Activated T-cell treated with anti-CD3 and anti-CD28 coated beads, Interleukin-2, amount 50 U/mL, for 72 hours (primary cell): ENCODE data around the gene VWDE. TPM values are rescaled to one million over a fixed set of nuclear protein-coding genes. Genes with fewer than 3 reads are reported as not detected.

Experiments
- ATAC-seq, 2 donors: fragments of 150-1000 bp; cut with Tn5 transposase; replicated peaks in 1 of 2; 2 replicates each; pipeline ENCODE4 v1.10.0; 2021; ENCODE audit warnings: moderate library complexity in 2 of 2, mild to moderate bottlenecking in 1 of 2
- DNase-seq, 2 donors: peaks; one replicate each; pipeline ENCODE4 v3.0.0; 2021 to 2022; ENCODE audit warnings: mixed read lengths in 1 of 2
- H3K27ac Mint-ChIP-seq: one replicate; pipeline ENCODE4 v1.8.0; 2022; ENCODE audit warnings: mild to moderate bottlenecking, moderate library complexity, mixed read lengths
- H3K27me3 Mint-ChIP-seq: one replicate; pipeline ENCODE4 v1.8.0; 2022; ENCODE audit warnings: low read depth, mixed read lengths
- H3K36me3 Mint-ChIP-seq, 2 donors: one replicate each; pipeline ENCODE4 v1.8.0; 2022; ENCODE audit warnings: mixed read lengths in 2 of 2, mild to moderate bottlenecking in 1 of 2; ENCODE audit not compliant: insufficient read depth in 2 of 2
- H3K4me1 Mint-ChIP-seq: one replicate; pipeline ENCODE4 v1.8.0; 2022; ENCODE audit warnings: low read depth, mixed read lengths
- H3K4me3 Mint-ChIP-seq, 2 donors: one replicate each; pipeline ENCODE4 v1.8.0; 2022; ENCODE audit warnings: mild to moderate bottlenecking in 2 of 2, mixed read lengths in 2 of 2, moderate library complexity in 2 of 2
- H3K9me3 Mint-ChIP-seq, 2 donors: one replicate each; pipeline ENCODE4 v1.8.0; 2022; ENCODE audit warnings: mixed read lengths in 2 of 2
- total RNA-seq, 2 donors: library from RNA; stranded (reverse); gene quantifications; one replicate each; pipeline ENCODE4 v1.2.3, GENCODE V29; 2022

VWDE gene
- total RNA-seq, 2 donors from 2014 or later, result 0.43 to 2.7 TPM

GRCh38 chr7:12350971-12351370 lies 52.7 kb downstream of the VWDE start:
- DNase-seq (no peak), ATAC-seq (no peak)
- H3K4me1 Mint-ChIP-seq, result no peaks in the 10 kb centered on the region
- H3K27me3 Mint-ChIP-seq, result peaks cover 5% of the 10 kb centered on the region
- H3K9me3 Mint-ChIP-seq, result peaks cover 0 to 1% of the 10 kb centered on the region in 2 donors
- no peak overlapping the region for H3K27ac Mint-ChIP-seq
- no peak overlapping the region for H3K4me3 Mint-ChIP-seq
- no peaks in the 10 kb centered on the region for H3K36me3 Mint-ChIP-seq

DNA sequence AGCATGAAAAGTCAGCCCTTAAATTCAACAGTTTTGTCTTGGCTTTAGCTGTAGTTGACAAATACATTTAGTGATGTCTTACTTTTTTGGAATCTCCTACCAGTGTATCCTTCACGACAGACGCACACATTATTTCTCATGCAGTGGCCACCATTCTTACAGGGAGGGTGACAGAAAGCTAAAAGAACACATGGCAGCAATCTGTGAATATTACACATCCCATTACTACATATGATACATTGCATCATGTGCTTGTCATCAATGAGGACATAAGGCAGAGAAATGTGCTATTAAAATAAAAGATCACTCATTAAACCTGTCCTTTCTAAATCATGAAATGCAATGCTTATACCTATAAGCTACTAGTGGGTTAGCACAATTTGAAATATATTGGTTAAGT lies 66.6 kb downstream of the VWDE start:
- H3K4me1 Mint-ChIP-seq, result no peaks in the 10 kb centered on the region
- DNase-seq (no peak), ATAC-seq (no peak)
- no peaks in the 10 kb centered on the region for H3K9me3 Mint-ChIP-seq
- H3K27me3 Mint-ChIP-seq, result no peaks in the 10 kb centered on the region
- no peak overlapping the region for H3K27ac Mint-ChIP-seq
- H3K36me3 Mint-ChIP-seq, result no peaks in the 10 kb centered on the region
- H3K4me3 Mint-ChIP-seq, result no peak overlapping the region

DNA sequence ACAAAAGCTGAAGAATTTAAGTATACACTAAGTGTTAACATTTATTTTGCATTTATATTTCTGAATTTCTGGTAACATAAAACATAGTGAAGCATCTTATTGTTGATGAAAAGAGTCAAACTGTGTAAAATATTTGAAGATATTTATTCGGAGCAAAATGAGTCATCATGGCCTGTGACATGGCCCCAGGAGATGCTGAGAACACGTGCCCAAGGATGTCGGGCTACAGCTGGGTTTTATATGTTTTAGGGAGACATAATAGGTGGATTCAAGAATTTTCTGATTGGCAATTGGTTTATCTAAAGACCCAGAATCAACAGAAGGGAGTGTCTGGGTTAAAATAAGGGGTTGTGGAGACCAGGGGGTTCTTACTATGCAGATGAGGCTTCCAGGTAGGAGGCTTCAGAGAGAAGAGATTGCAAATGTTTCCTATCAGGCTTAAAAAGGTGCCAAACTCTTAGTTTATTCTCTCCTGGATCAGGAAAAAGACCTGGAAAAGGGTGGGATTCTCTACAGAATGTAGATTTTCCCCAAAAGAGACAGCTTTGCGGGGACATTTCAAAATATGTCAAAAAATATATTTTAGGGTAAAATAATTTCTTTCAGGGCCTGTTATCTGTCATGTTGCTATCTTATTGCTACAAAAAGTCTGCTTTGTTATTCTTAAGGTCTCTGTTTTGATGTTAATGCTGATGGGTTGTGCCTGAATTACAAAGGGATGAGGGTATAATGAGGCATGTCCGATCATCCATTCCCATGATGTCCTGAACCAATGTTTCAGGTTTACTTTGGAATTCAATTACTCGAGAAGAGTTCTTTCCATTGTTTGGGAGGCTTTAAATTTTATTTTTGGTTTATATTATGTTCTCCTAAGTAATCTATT lies 74.5 kb downstream of the VWDE start:
- Mint-ChIP-seq H3K36me3 (no peaks in the 10 kb centered on the region), H3K27ac (no peak overlapping the region), H3K27me3 (peaks cover 5% of the 10 kb centered on the region), H3K9me3 (no peaks in the 10 kb centered on the region), H3K4me3 (no peak overlapping the region), H3K4me1 (no peaks in the 10 kb centered on the region)
- DNase-seq (no peak), ATAC-seq (no peak)

DNA sequence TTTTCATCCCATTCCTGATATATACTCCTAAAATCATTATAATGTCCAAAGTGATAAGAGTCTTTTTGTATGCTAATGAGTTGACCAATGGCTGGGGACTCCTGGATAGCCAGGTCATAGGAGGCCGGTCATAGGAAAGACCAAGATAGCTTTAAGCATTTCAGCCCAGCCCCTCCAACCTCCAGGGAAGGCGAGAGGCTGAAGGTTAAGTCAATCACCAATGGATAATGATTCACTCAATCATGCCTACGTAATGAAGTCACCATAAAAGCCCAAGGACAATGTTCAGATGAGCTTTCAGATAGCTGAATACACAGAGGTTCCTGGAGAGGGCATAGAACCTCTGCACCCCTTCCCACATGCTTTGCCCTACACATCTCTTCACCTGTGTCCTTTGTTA lies 75.7 kb downstream of the VWDE start:
- H3K36me3 Mint-ChIP-seq, result no peaks in the 10 kb centered on the region
- ATAC-seq, result no peak

DNA sequence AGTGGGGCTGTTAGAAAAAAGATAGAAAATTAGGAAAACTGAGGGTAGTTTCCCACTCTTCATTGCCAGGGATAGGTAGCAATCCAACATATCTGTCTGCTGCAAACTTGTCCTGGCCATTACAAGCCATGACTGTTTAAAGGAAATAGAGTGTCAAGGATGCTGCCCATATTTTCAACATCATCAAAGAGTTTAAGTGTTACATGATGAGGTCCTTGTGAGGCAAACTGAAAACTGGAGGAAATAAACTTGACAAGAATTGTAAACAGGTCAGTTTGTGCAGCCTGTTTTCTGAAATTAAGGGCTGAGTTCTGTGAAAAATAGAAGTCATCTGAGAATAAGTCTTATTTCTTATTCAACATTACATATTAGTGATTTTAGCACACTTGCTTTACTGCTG lies 78.0 kb downstream of the VWDE start:
- Mint-ChIP-seq H3K4me3 (no peak overlapping the region), H3K27ac (no peak overlapping the region), H3K36me3 (no peaks in the 10 kb centered on the region), H3K9me3 (no peaks in the 10 kb centered on the region), H3K27me3 (peaks cover 5% of the 10 kb centered on the region), H3K4me1 (no peaks in the 10 kb centered on the region)
- ATAC-seq (no peak), DNase-seq (no peak)

More for the DNA sequence above, 75.7 kb downstream of the VWDE start:
- Mint-ChIP-seq H3K4me3 (no peak overlapping the region), H3K9me3 (no peaks in the 10 kb centered on the region), H3K4me1 (no peaks in the 10 kb centered on the region), H3K27me3 (peaks cover 5% of the 10 kb centered on the region), H3K27ac (no peak overlapping the region)
- DNase-seq, result no peak

DNA sequence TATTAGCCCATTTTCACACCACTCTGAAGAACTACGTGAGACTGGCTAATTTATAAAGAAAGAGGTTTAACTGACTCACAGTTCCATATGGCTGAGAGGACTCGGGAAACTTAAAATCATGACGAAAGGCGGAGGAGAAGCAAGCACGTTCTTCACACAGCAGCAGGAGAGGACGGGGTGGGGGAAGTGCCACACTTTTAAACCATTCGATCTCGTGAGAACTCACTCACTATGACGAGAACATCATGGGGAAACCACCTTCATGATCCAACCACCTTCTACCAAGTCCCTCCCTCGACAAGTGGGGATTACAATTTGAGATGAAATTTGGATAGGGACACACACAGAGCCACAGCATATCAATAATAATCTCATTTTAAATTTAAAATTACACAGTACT lies 80.2 kb downstream of the VWDE start:
- ATAC-seq, result no peak
- H3K27ac Mint-ChIP-seq, result no peak overlapping the region

GRCh38 chr7:12322903-12323300 lies 80.8 kb downstream of the VWDE start:
- DNase-seq (peak; percentile 7 to 30), ATAC-seq (peak in 1 of 2 donors; percentile 74)
- Mint-ChIP-seq H3K9me3 (no peaks in the 10 kb centered on the region), H3K27ac (no peak overlapping the region), H3K4me3 (no peak overlapping the region), H3K27me3 (no peaks in the 10 kb centered on the region), H3K4me1 (no peaks in the 10 kb centered on the region), H3K36me3 (no peaks in the 10 kb centered on the region)

More for the DNA sequence above, 80.2 kb downstream of the VWDE start:
- DNase-seq, result no peak
- H3K9me3 Mint-ChIP-seq, result no peaks in the 10 kb centered on the region
- H3K36me3 Mint-ChIP-seq, result no peaks in the 10 kb centered on the region
- H3K27me3 Mint-ChIP-seq, result no peaks in the 10 kb centered on the region
- H3K4me1 Mint-ChIP-seq, result no peaks in the 10 kb centered on the region
- H3K4me3 Mint-ChIP-seq, result no peak overlapping the region

GRCh38 chr7:12322284-12322902 lies 81.3 kb downstream of the VWDE start:
- Mint-ChIP-seq H3K9me3 (no peaks in the 10 kb centered on the region), H3K27me3 (no peaks in the 10 kb centered on the region), H3K27ac (no peak overlapping the region), H3K4me3 (no peak overlapping the region), H3K4me1 (no peaks in the 10 kb centered on the region), H3K36me3 (no peaks in the 10 kb centered on the region)
- ATAC-seq (no peak), DNase-seq (peak in 1 of 2 donors; percentile 8)

DNA sequence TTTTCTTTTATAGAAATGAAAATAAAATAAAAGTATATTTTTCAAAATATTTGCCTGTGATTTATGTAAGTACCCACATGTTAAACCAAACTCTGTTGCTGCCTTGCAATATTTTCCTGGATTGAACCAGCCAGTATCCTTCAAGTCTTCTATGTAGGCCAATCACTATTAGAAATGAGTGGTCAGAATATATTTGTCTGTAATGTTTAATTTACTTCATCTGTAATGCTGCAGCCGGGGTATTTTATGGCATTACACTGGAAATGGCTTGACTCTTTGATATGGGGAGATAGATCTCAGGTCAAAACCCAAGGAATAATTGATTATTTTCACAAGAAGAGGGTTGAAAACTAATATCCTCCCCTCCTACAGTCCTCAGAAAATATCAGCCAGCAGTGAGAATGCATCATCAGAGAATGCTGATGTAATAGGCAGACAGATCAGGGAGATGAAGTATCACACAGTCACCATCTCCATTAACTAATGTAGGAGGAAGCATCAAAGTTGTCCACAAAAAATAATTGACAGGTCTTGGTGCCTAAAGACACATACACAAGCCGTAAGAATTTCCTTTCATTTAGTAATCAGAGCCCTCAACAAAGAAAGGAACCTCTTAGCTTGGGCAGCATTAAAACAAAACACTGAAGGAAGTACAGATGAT lies 82.5 kb downstream of the VWDE start:
- Mint-ChIP-seq H3K4me3 (no peak overlapping the region), H3K9me3 (no peaks in the 10 kb centered on the region), H3K27me3 (no peaks in the 10 kb centered on the region), H3K36me3 (no peaks in the 10 kb centered on the region), H3K4me1 (no peaks in the 10 kb centered on the region), H3K27ac (no peak overlapping the region)
- peak in 1 of 2 donors; percentile 19 for ATAC-seq
- DNase-seq, result no peak

DNA sequence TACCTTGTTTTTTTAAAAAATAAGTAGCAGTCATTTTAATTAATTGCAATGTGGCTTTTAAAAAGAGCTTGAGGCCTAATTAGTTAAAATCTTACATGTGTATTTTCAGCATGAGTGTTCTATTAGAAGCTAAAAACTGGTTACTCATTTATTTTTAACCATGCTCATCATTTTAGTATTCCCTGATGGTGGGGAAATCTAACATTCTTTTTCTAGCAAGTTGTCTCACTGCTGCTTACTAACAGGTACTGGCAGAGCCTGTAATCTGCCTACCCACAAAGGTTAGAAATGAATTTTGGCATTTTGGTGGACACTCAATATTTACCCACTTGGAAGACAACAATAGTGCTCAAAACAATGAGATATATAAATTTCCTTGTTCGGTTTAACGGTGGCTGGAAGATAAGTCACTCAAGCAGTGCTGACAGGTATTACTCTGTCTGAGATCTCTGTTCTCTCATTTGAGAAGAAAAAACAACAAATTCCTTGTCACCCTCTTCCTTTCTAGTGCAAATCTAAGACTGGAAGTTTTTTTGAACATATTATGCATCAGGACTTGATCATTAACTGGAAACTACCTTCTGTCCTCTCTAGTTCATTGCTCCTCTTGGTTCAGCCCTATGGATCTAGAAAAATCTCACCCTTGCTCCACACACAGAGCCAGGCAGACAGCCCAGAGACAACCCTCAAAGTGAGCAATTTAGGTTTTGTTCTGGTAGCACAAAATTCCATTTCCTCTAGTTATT lies 83.3 kb downstream of the VWDE start:
- ATAC-seq, result peak in 1 of 2 donors; percentile 30
- Mint-ChIP-seq H3K4me1 (no peaks in the 10 kb centered on the region), H3K27me3 (no peaks in the 10 kb centered on the region), H3K4me3 (no peak overlapping the region), H3K9me3 (no peaks in the 10 kb centered on the region), H3K36me3 (no peaks in the 10 kb centered on the region), H3K27ac (no peak overlapping the region)
- DNase-seq, result no peak

DNA sequence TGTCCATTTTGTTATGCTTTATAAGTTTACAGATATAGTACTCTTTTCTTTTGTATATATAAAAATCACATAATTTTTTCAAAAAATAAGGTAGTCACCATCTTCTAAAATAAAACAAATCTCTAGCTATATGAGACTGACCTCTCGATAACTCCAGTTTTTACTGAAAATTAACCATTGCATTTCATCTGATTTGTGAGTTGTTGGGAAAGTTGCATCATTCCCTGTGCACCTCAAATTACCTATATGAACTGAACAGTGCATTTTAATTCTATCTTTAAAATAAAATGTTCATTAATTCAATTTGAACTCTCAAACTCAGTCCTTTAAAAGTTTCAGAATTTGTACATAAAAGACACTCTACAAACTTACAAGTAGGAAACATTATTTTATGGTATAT lies 86.0 kb downstream of the VWDE start:
- Mint-ChIP-seq H3K27ac (no peak overlapping the region), H3K4me3 (no peak overlapping the region), H3K4me1 (peaks cover 6% of the 10 kb centered on the region), H3K27me3 (no peaks in the 10 kb centered on the region), H3K9me3 (no peaks in the 10 kb centered on the region), H3K36me3 (no peaks in the 10 kb centered on the region)
- DNase-seq (no peak), ATAC-seq (no peak)

GRCh38 chr7:12316925-12317324 lies 86.7 kb downstream of the VWDE start:
- Mint-ChIP-seq H3K4me3 (no peak overlapping the region), H3K27me3 (no peaks in the 10 kb centered on the region)

DNA sequence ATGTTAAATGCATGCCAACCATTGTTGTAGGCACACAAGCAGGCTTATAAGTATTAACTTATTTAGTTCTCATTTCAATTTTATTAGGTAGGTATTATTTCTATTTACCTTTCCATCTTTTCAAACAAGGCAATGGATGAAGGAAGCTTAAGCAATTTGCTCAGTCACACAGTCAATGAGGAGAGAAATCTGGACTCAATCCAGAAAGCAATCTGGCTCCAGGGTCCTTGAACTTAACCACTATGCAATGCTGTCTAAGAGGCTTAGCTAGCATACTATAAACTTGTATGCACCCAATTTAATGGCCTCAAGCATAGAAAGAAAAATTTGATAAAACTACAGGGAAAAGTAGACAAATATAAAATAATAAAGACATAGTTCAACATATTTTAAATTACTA lies 88.6 kb downstream of the VWDE start:
- Mint-ChIP-seq H3K27ac (no peak overlapping the region), H3K27me3 (peaks cover 7% of the 10 kb centered on the region), H3K9me3 (peaks cover 0 to 2% of the 10 kb centered on the region in 2 donors), H3K4me1 (peaks cover 6% of the 10 kb centered on the region), H3K4me3 (no peak overlapping the region), H3K36me3 (peaks cover 0 to 2% of the 10 kb centered on the region in 2 donors)
- DNase-seq (no peak), ATAC-seq (no peak)

More at GRCh38 chr7:12316925-12317324, 86.7 kb downstream of the VWDE start:
- no peak for DNase-seq
- peaks cover 0 to 2% of the 10 kb centered on the region in 2 donors for H3K9me3 Mint-ChIP-seq
- H3K36me3 Mint-ChIP-seq, result peaks cover 0 to 2% of the 10 kb centered on the region in 2 donors
- H3K4me1 Mint-ChIP-seq, result peaks cover 6% of the 10 kb centered on the region
- no peak for ATAC-seq
- H3K27ac Mint-ChIP-seq, result no peak overlapping the region
